GM12878 (cell line): ENCODE results near the gene FAT1. TPM values are rescaled to one million over a fixed set of nuclear protein-coding genes. Genes with fewer than 3 reads are reported as not detected.

Experiments
- KLF5 ChIP-seq: fragments of 450-650 bp; IDR thresholded peaks from 2 replicates; pipeline ENCODE4 v1.6.1; 2014; ENCODE audit warnings: mild to moderate bottlenecking; ENCODE audit not compliant: partially characterized antibody
- MYC ChIP-seq: IDR thresholded peaks from 2 replicates; pipeline ENCODE4 v1.6.1; 2011; ENCODE audit warnings: mild to moderate bottlenecking, low read length, moderate library complexity, inconsistent platforms; ENCODE audit not compliant: insufficient read depth, insufficient replicate concordance, insufficient read length, severe bottlenecking
- NBN ChIP-seq: fragments of 450-650 bp; IDR thresholded peaks from 2 replicates; pipeline ENCODE4 v1.6.1; 2016
- TCF3 ChIP-seq: IDR thresholded peaks from 2 replicates; pipeline ENCODE4 v1.6.1; 2012; ENCODE audit warnings: low read depth, mild to moderate bottlenecking, low read length, borderline replicate concordance; ENCODE audit not compliant: insufficient read depth
- ZNF207 ChIP-seq: fragments of 450-650 bp; IDR thresholded peaks from 2 replicates; pipeline ENCODE4 v1.6.1; 2014; ENCODE audit warnings: antibody characterized with exemption, mild to moderate bottlenecking, borderline replicate concordance
- polyA plus RNA-seq, 11 experiments: library from polyadenylated mRNA; depleted of rRNA in 4 of 11; unstranded in 6 of 11; stranded (reverse) in 5 of 11; fragments of >200 nt; fragmentation: Nextera tagmentation in 4 of 11; fragmentation: Illumina TruSeq in 1 of 11; extraction: Ambion mirVana in 4 of 11; extraction: Trizol in 1 of 11; gene quantifications; 1 replicate in 1 of 11; 2 replicates in 10 of 11; pipeline versions ENCODE4 v1.2.1 to v1.2.3, GENCODE V29; 2011 to 2016; ENCODE audit warnings: inconsistent platforms in 2 of 11, missing spikeins in 2 of 11, low read depth in 1 of 11
- total RNA-seq, 4 experiments: library from RNA; depleted of rRNA in 3 of 4; stranded (reverse); fragments of >200 nt in 3 of 4; fragmentation: Illumina TruSeq in 1 of 4; extraction: Trizol in 1 of 4; gene quantifications; 2 replicates each; pipeline versions ENCODE4 v1.2.1 to v1.2.3, GENCODE V29; 2013 to 2021
- TF ChIP-seq, protein P1 (sequence below): fragments of 450-650 bp; formaldehyde crosslinking; IDR thresholded peaks from 2 replicates; pipeline ENCODE4 v1.5.0; 2022; ENCODE audit warnings: mild to moderate bottlenecking, missing genetic modification characterization
- TF ChIP-seq, protein P2 (sequence below): fragments of 450-650 bp; IDR thresholded peaks from 2 replicates; pipeline ENCODE4 v1.6.1; 2017; ENCODE audit warnings: borderline replicate concordance
- TF ChIP-seq, protein P3 (sequence below): IDR thresholded peaks from 2 replicates; pipeline ENCODE4 v1.6.1; 2012; ENCODE audit warnings: mild to moderate bottlenecking, low read depth, low read length

FAT1 gene
- total and polyA plus RNA-seq, 10 of the 15 experiments (the other 5 are each of a cell fraction or from before 2014, with no cell fraction given) = 0.04 to 11.8 (median 0.11) TPM; not detected in 1

DNA sequence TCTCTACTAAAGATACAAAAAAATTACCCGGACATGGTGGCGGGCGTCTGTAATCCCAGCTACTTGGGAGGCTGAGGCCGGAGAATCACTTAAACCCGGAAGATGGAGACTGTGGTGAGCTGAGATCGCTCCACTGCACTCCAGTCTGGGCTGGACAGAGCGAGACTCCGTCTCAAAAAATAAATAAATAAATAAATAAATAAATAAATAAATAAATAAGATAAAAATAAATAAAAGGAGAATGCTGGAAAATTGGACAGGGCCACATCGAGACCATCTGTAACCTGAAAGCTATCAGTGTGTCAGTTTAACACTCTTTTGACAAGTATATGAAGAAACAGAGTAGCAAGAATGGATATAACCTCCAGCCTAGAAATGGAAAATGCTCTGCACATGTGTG lies 15.7 kb upstream of the FAT1 start (continued):
- TF ChIP-seq, protein P1, sequence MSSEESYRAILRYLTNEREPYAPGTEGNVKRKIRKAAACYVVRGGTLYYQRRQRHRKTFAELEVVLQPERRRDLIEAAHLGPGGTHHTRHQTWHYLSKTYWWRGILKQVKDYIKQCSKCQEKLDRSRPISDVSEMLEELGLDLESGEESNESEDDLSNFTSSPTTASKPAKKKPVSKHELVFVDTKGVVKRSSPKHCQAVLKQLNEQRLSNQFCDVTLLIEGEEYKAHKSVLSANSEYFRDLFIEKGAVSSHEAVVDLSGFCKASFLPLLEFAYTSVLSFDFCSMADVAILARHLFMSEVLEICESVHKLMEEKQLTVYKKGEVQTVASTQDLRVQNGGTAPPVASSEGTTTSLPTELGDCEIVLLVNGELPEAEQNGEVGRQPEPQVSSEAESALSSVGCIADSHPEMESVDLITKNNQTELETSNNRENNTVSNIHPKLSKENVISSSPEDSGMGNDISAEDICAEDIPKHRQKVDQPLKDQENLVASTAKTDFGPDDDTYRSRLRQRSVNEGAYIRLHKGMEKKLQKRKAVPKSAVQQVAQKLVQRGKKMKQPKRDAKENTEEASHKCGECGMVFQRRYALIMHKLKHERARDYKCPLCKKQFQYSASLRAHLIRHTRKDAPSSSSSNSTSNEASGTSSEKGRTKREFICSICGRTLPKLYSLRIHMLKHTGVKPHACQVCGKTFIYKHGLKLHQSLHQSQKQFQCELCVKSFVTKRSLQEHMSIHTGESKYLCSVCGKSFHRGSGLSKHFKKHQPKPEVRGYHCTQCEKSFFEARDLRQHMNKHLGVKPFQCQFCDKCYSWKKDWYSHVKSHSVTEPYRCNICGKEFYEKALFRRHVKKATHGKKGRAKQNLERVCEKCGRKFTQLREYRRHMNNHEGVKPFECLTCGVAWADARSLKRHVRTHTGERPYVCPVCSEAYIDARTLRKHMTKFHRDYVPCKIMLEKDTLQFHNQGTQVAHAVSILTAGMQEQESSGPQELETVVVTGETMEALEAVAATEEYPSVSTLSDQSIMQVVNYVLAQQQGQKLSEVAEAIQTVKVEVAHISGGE (CRISPR knock-in tag) = no peak
- TF ChIP-seq NBN = no peak
- no peak for TF ChIP-seq MYC
- TF ChIP-seq, protein P2, sequence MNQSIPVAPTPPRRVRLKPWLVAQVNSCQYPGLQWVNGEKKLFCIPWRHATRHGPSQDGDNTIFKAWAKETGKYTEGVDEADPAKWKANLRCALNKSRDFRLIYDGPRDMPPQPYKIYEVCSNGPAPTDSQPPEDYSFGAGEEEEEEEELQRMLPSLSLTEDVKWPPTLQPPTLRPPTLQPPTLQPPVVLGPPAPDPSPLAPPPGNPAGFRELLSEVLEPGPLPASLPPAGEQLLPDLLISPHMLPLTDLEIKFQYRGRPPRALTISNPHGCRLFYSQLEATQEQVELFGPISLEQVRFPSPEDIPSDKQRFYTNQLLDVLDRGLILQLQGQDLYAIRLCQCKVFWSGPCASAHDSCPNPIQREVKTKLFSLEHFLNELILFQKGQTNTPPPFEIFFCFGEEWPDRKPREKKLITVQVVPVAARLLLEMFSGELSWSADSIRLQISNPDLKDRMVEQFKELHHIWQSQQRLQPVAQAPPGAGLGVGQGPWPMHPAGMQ = no peak
- TF ChIP-seq, protein P3, sequence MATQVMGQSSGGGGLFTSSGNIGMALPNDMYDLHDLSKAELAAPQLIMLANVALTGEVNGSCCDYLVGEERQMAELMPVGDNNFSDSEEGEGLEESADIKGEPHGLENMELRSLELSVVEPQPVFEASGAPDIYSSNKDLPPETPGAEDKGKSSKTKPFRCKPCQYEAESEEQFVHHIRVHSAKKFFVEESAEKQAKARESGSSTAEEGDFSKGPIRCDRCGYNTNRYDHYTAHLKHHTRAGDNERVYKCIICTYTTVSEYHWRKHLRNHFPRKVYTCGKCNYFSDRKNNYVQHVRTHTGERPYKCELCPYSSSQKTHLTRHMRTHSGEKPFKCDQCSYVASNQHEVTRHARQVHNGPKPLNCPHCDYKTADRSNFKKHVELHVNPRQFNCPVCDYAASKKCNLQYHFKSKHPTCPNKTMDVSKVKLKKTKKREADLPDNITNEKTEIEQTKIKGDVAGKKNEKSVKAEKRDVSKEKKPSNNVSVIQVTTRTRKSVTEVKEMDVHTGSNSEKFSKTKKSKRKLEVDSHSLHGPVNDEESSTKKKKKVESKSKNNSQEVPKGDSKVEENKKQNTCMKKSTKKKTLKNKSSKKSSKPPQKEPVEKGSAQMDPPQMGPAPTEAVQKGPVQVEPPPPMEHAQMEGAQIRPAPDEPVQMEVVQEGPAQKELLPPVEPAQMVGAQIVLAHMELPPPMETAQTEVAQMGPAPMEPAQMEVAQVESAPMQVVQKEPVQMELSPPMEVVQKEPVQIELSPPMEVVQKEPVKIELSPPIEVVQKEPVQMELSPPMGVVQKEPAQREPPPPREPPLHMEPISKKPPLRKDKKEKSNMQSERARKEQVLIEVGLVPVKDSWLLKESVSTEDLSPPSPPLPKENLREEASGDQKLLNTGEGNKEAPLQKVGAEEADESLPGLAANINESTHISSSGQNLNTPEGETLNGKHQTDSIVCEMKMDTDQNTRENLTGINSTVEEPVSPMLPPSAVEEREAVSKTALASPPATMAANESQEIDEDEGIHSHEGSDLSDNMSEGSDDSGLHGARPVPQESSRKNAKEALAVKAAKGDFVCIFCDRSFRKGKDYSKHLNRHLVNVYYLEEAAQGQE = no peak
- no peak for TF ChIP-seq ZNF207
- no peak for TF ChIP-seq KLF5
- TF ChIP-seq TCF3 = no peak
